H1 (cell line): ENCODE data around the gene LRRC23. TPM values are rescaled to one million over a fixed set of nuclear protein-coding genes. Genes with fewer than 3 reads are reported as not detected.

Experiments
- CTCF ChIA-PET: fragments of 300-600 bp; sonication (Branson Sonifier 250); formaldehyde crosslinking; loops from one replicate; lab custom pipeline; 2021; ENCODE audit not compliant: partially characterized antibody; lab: Charles Lee
- POLR2A ChIA-PET: fragments of 300-600 bp; sonication (Branson Sonifier 250); formaldehyde crosslinking; loops from one replicate; lab custom pipeline; 2021; ENCODE audit warnings: inconsistent platforms; ENCODE audit not compliant: partially characterized antibody; lab: Charles Lee
- DNase-seq, 2 experiments: peaks; one replicate each; pipeline versions ENCODE4 v3.0.0 to v3.0.0-alpha.2; 2010 to 2022; ENCODE audit warnings: low spot score in 2 of 2, low read depth in 1 of 2, mixed read lengths in 1 of 2
- FAIRE-seq: peaks from 2 replicates; lab custom pipeline; 2011; peaks lifted over from hg19 to GRCh38; lab: Jason Lieb, UNC
- H2AFZ ChIP-seq: 2 replicates; pipeline ENCODE4 v1.8.1; 2012; ENCODE audit warnings: low read length, inconsistent platforms
- H2AK5ac ChIP-seq: 2 replicates; pipeline ENCODE4 v1.6.1; 2013; ENCODE audit warnings: low read depth, low read length
- H2BK120ac ChIP-seq: replicated peaks from 2 replicates; pipeline ENCODE3; 2013; ENCODE audit warnings: low read depth, low read length, inconsistent platforms
- H2BK12ac ChIP-seq: 2 replicates; pipeline ENCODE4 v1.6.1; 2013; ENCODE audit warnings: low read depth, low read length
- H2BK15ac ChIP-seq: 2 replicates; pipeline ENCODE4 v1.6.1; 2013; ENCODE audit warnings: low read length
- H2BK20ac ChIP-seq: 2 replicates; pipeline ENCODE4 v1.6.1; 2013; ENCODE audit warnings: low read length
- H2BK5ac ChIP-seq: 2 replicates; pipeline ENCODE4 v1.6.1; 2013; ENCODE audit warnings: low read depth, low read length
- H3K14ac ChIP-seq: 2 replicates; pipeline ENCODE4 v1.6.1; 2013; ENCODE audit warnings: inconsistent platforms; ENCODE audit not compliant: insufficient read length
- H3K18ac ChIP-seq: 2 replicates; pipeline ENCODE4 v1.6.1; 2013; ENCODE audit warnings: low read length; ENCODE audit errors: extremely low read depth
- H3K23ac ChIP-seq: 2 replicates; pipeline ENCODE4 v1.6.1; 2013; ENCODE audit warnings: inconsistent platforms; ENCODE audit not compliant: insufficient read length
- H3K23me2 ChIP-seq: 2 replicates; pipeline ENCODE4 v1.6.1; 2013; ENCODE audit warnings: low read depth, low read length
- H3K27ac ChIP-seq: 2 replicates; pipeline ENCODE4 v1.6.1; 2011; ENCODE audit warnings: low read depth, low read length, inconsistent platforms
- H3K27me3 ChIP-seq, 4 experiments: replicated peaks in 1 of 4; 1 replicate in 1 of 4; 2 replicates in 3 of 4; pipeline versions ENCODE4 v1.6.1 to v1.8.1; 2011 to 2013; ENCODE audit warnings: low read length in 3 of 4, mild to moderate bottlenecking in 3 of 4, inconsistent platforms in 2 of 4, mixed read lengths in 2 of 4, moderate library complexity in 1 of 4; ENCODE audit not compliant: control insufficient read depth in 3 of 4, insufficient read depth in 3 of 4; ENCODE audit errors: extremely low read depth in 1 of 4
- H3K36me3 ChIP-seq, 4 experiments: 2 replicates each; pipeline versions ENCODE4 v1.6.1 to v1.8.1; 2011 to 2013; ENCODE audit warnings: mild to moderate bottlenecking in 4 of 4, low read length in 3 of 4, moderate library complexity in 2 of 4, control low read depth in 1 of 4, inconsistent platforms in 1 of 4; ENCODE audit not compliant: insufficient read depth in 4 of 4, control insufficient read depth in 2 of 4
- H3K4ac ChIP-seq: replicated peaks from 2 replicates; pipeline ENCODE3; 2013; ENCODE audit warnings: low read length, low read depth, mixed read lengths, inconsistent platforms; ENCODE audit not compliant: insufficient read length
- H3K4me1 ChIP-seq, 4 experiments: replicated peaks in 1 of 4; 1 replicate in 1 of 4; 2 replicates in 3 of 4; pipeline versions ENCODE4 v1.6.1 to v1.8.1; 2011 to 2013; ENCODE audit warnings: low read length in 3 of 4, inconsistent platforms in 2 of 4, mixed read lengths in 1 of 4; ENCODE audit not compliant: insufficient read depth in 4 of 4, control insufficient read depth in 3 of 4
- H3K4me2 ChIP-seq, 2 experiments: 2 replicates each; pipeline versions ENCODE4 v1.6.1 to v1.8.1; 2011 to 2013; ENCODE audit warnings: low read depth in 2 of 2, low read length in 2 of 2, control low read depth in 1 of 2, inconsistent platforms in 1 of 2, mild to moderate bottlenecking in 1 of 2; ENCODE audit not compliant: insufficient read depth in 1 of 2
- H3K4me3 ChIP-seq, 4 experiments: fragments of 200-600, 300-600 bp in 1 of 4; sonication (generic), shearing (Covaris generic), sonication (Bioruptor Twin) in 1 of 4; 2 replicates each; pipeline versions ENCODE4 v1.5.1 to v1.8.1; 2011 to 2016; ENCODE audit warnings: low read length in 4 of 4, low read depth in 3 of 4, control low read depth in 2 of 4, inconsistent platforms in 2 of 4, mild to moderate bottlenecking in 2 of 4, mixed read lengths in 1 of 4, moderate library complexity in 1 of 4; ENCODE audit not compliant: insufficient read depth in 2 of 4; ENCODE audit errors: extremely low read depth in 1 of 4
- H3K56ac ChIP-seq: replicated peaks from 2 replicates; pipeline ENCODE3; 2013; ENCODE audit warnings: low read depth, mild to moderate bottlenecking, mixed read lengths, low read length, inconsistent platforms; ENCODE audit not compliant: insufficient read length
- H3K79me1 ChIP-seq: 2 replicates; pipeline ENCODE4 v1.6.1; 2013; ENCODE audit warnings: low read depth, low read length, control low read depth
- H3K79me2 ChIP-seq, 2 experiments: 2 replicates each; pipeline versions ENCODE4 v1.6.1 to v1.8.1; 2012 to 2013; ENCODE audit warnings: low read length in 2 of 2, mild to moderate bottlenecking in 2 of 2, inconsistent platforms in 1 of 2; ENCODE audit not compliant: insufficient read depth in 2 of 2, control insufficient read depth in 1 of 2
- H3K9ac ChIP-seq, 4 experiments: replicated peaks in 1 of 4; 1 replicate in 1 of 4; 2 replicates in 3 of 4; pipeline versions ENCODE4 v1.6.1 to v1.8.1; 2011 to 2013; ENCODE audit warnings: low read depth in 3 of 4, low read length in 3 of 4, control low read depth in 2 of 4, mild to moderate bottlenecking in 2 of 4, moderate library complexity in 2 of 4, inconsistent platforms in 1 of 4; ENCODE audit errors: extremely low read depth in 1 of 4
- H3K9me3 ChIP-seq, 2 experiments: 2 replicates each; pipeline versions ENCODE4 v1.6.1 to v1.8.1; 2012 to 2013; ENCODE audit warnings: mild to moderate bottlenecking in 2 of 2, moderate library complexity in 2 of 2, control low read depth in 1 of 2, inconsistent platforms in 1 of 2, low read depth in 1 of 2, low read length in 1 of 2, mixed read lengths in 1 of 2; ENCODE audit not compliant: insufficient read depth in 2 of 2
- H4K20me1 ChIP-seq, 2 experiments: replicated peaks in 1 of 2; 2 replicates each; pipeline versions ENCODE3 to v1.8.1; 2011 to 2013; ENCODE audit warnings: inconsistent platforms in 2 of 2, low read length in 2 of 2, mild to moderate bottlenecking in 1 of 2; ENCODE audit not compliant: insufficient read depth in 2 of 2, control insufficient read depth in 1 of 2
- H4K5ac ChIP-seq: 2 replicates; pipeline ENCODE4 v1.6.1; 2013; ENCODE audit warnings: low read length, low read depth, mixed read lengths, inconsistent platforms; ENCODE audit not compliant: insufficient read length
- H4K8ac ChIP-seq: 2 replicates; pipeline ENCODE4 v1.8.0; 2013; ENCODE audit warnings: mild to moderate bottlenecking, moderate library complexity, low read length, inconsistent platforms; ENCODE audit not compliant: insufficient read depth; ENCODE audit errors: extremely low read depth
- H4K91ac ChIP-seq: replicated peaks from 2 replicates; pipeline ENCODE3; 2013; ENCODE audit warnings: low read length, mixed read lengths, inconsistent platforms; ENCODE audit not compliant: insufficient read length
- CEBPB ChIP-seq: IDR thresholded peaks from 2 replicates; pipeline ENCODE4 v1.6.1; 2012; ENCODE audit warnings: low read depth, low read length
- CREB1 ChIP-seq: IDR thresholded peaks from 2 replicates; pipeline ENCODE4 v1.6.1; 2012; ENCODE audit warnings: inconsistent platforms
- GABPA ChIP-seq: IDR thresholded peaks from 2 replicates; pipeline ENCODE4 v1.6.1; 2011; ENCODE audit warnings: mild to moderate bottlenecking, low read length, moderate library complexity, borderline replicate concordance; ENCODE audit not compliant: insufficient read depth
- KDM5A ChIP-seq: fragments of 200-600 bp; IDR thresholded peaks from 2 replicates; pipeline ENCODE4 v1.7.1; 2012; ENCODE audit warnings: mild to moderate bottlenecking, low read length, inconsistent platforms, mixed read lengths
- POLR2AphosphoS5 ChIP-seq: IDR thresholded peaks from 2 replicates; pipeline ENCODE4 v1.6.1; 2011; ENCODE audit warnings: low read depth, low read length
- RAD21 ChIP-seq, 2 experiments: IDR thresholded peaks in 1 of 2; conservative IDR thresholded peaks in 1 of 2; 2 replicates each; pipeline ENCODE4 v1.6.1; 2011; ENCODE audit warnings: low read depth in 2 of 2, low read length in 2 of 2, improper control_type of control experiment in 1 of 2, inconsistent platforms in 1 of 2, mild to moderate bottlenecking in 1 of 2, moderate library complexity in 1 of 2
- RFX5 ChIP-seq: IDR thresholded peaks from 2 replicates; pipeline ENCODE4 v1.6.1; 2011; ENCODE audit warnings: low read depth, low read length, improper control_type of control experiment, borderline replicate concordance
- SIX5 ChIP-seq: IDR thresholded peaks from 2 replicates; pipeline ENCODE4 v1.6.1; 2011; ENCODE audit warnings: mild to moderate bottlenecking, low read depth, low read length
- SP4 ChIP-seq: IDR thresholded peaks from 2 replicates; pipeline ENCODE4 v1.6.1; 2012; ENCODE audit warnings: low read length, inconsistent platforms
- SRF ChIP-seq: IDR thresholded peaks from 2 replicates; pipeline ENCODE4 v1.6.1; 2011; ENCODE audit warnings: mild to moderate bottlenecking, low read depth, low read length, moderate library complexity
- TEAD4 ChIP-seq: IDR thresholded peaks from 2 replicates; pipeline ENCODE4 v1.6.1; 2012; ENCODE audit warnings: low read depth, low read length, inconsistent platforms, mixed read lengths
- WGBS, 2 experiments: shearing (Covaris generic) in 1 of 2; methylation state at CpG; one replicate each; pipeline versions ENCODE4 v1.1.6 to v1.1.7; 2013 to 2015; ENCODE audit warnings: low lambda C conversion rate in 2 of 2, mixed read lengths in 2 of 2, inconsistent platforms in 1 of 2, low coverage in 1 of 2, missing lambda C conversion rate in 1 of 2; ENCODE audit not compliant: insufficient replicate concordance in 2 of 2, insufficient coverage in 1 of 2, insufficient read length in 1 of 2; ENCODE audit errors: extremely low coverage in 1 of 2, missing lambda C conversion rate in 1 of 2; 5-methylcytosine and 5-hydroxymethylcytosine counted together
- polyA plus RNA-seq, 7 experiments: library from polyadenylated mRNA; depleted of rRNA in 3 of 7; stranded (reverse) in 5 of 7; unstranded in 2 of 7; fragments of >200 nt in 5 of 7; fragments of 200-250 nt in 2 of 7; gene quantifications; 1 replicate in 5 of 7; 2 replicates in 1 of 7; 4 replicates in 1 of 7; pipeline versions ENCODE4 v1.2.1 to v1.2.3, GENCODE V29; 2011 to 2013; ENCODE audit warnings: missing spikeins in 2 of 7, mixed read lengths in 2 of 7
- total RNA-seq: library from RNA; stranded (reverse); fragmentation: NEBNext Ultra II Directional; extraction: Animal tissue kit (Norgen Biotek cat#: 25700); gene quantifications from 2 replicates; pipeline ENCODE4 v1.2.1, GENCODE V29; 2021

LRRC23 gene
- total and polyA plus RNA-seq, 2 of the 8 experiments (the other 6 are each of a cell fraction or from before 2014, with no cell fraction given), result 2.5 to 3.6 TPM

GRCh38 chr12:6872073-6873048 is 32.3 kb upstream of the LRRC23 start:
- Histone ChIP-seq H3K23me2 (peaks cover 17% of the 10 kb centered on the region), H4K91ac (peak overlapping the region; percentile 22), H2BK20ac (no peak overlapping the region), H3K79me1 (0 out of 2 replicates have a peak, but pooled peaks cover 7% of the 10 kb centered on the region), H2BK5ac (peak overlapping the region; percentile 78; the same call in 1 of the 2 replicates), H3K79me2 (peaks cover 0 to 26% of the 10 kb centered on the region in 2 experiments; a peak in 2 of 4 replicates), H3K27me3 (no peaks in the 10 kb centered on the region), H2AFZ (no peak overlapping the region), H3K4me3 (peak overlapping the region; percentile 42 to 95 (median 86)), H3K4me2 (peak overlapping the region; percentile 85 to 89), H4K8ac (peak overlapping the region; percentile 45; the same call in 1 of the 2 replicates), H3K9ac (peak overlapping the region; percentile 31 to 78 (median 76); a peak in 6 of 7 replicates), H2BK120ac (no peak overlapping the region), H3K36me3 (peaks cover 8 to 31% (median 13%) of the 10 kb centered on the region in 4 experiments), H3K23ac (no peak overlapping the region), H3K56ac (peak overlapping the region; percentile 87), H2BK12ac (no peak overlapping the region), H3K4me1 (peaks cover 2 to 34% (median 14%) of the 10 kb centered on the region in 4 experiments), H2AK5ac (no peak overlapping the region), H3K9me3 (no peaks in the 10 kb centered on the region), H3K14ac (no peak overlapping the region), H2BK15ac (no peak overlapping the region), H3K4ac (peak overlapping the region; percentile 29), H4K5ac (peak overlapping the region; percentile 39), H4K20me1 (peaks cover 25 to 30% of the 10 kb centered on the region in 2 experiments), H3K18ac (peak overlapping the region; percentile 76), H3K27ac (peak overlapping the region; percentile 40)
- WGBS, 2 experiments, result 11% methylated on average over 38 of the region's 40 CpGs; no CpG with 5 or more reads in 1 of the 2 experiments
- DNase-seq (peak in 1 of 2 experiments; percentile 98), FAIRE-seq (no peak)
- POLR2A ChIA-PET, result interaction anchor here (0.8 to 18.9 kb wide), 26 partner anchors 11 to 379 kb away, joined by 3 to 588 read pairs (median 6); partner anchors contain the start of genes ATN1, C12orf57, CDCA3 and EMG1
- CTCF ChIA-PET, result interaction anchor here (0.6 to 10.4 kb wide), 38 partner anchors 10 to 259 kb away, joined by 3 to 216 read pairs (median 8); partner anchors contain the start of genes C12orf57, CDCA3, ENO2 and LPCAT3
- TF ChIP-seq TEAD4 (peak; percentile 42; the same call in 1 of the 2 replicates), GABPA (peak; percentile 64; the same call in 1 of the 2 replicates), POLR2AphosphoS5 (peak; percentile 76; the same call in 1 of the 2 replicates), SRF (no peak), CEBPB (no peak), RFX5 (no peak), SIX5 (no peak), KDM5A (no peak), SP4 (peak; percentile 90; the same call in 1 of the 2 replicates), RAD21 (IDR thresholded peaks at IDR 0.05 in 1 of 2, conservative IDR thresholded peaks at IDR 0.05 in 1 of 2; ENCODE audit: low read depth in 2 of 2, low read length in 2 of 2) (peak; percentile 50 to 69), CREB1 (peak; percentile 64)
